Measurements from ENCODE around the gene EXO5.
A peak's percentile ranks its signal among the peaks of the same experiment; 100 is the strongest.
"Not testable (repeated sequence)": the region's sequence is repeated elsewhere in the genome, so short reads cannot be mapped to it uniquely, and the experiment has no call there.

EXO5 gene

DNA sequence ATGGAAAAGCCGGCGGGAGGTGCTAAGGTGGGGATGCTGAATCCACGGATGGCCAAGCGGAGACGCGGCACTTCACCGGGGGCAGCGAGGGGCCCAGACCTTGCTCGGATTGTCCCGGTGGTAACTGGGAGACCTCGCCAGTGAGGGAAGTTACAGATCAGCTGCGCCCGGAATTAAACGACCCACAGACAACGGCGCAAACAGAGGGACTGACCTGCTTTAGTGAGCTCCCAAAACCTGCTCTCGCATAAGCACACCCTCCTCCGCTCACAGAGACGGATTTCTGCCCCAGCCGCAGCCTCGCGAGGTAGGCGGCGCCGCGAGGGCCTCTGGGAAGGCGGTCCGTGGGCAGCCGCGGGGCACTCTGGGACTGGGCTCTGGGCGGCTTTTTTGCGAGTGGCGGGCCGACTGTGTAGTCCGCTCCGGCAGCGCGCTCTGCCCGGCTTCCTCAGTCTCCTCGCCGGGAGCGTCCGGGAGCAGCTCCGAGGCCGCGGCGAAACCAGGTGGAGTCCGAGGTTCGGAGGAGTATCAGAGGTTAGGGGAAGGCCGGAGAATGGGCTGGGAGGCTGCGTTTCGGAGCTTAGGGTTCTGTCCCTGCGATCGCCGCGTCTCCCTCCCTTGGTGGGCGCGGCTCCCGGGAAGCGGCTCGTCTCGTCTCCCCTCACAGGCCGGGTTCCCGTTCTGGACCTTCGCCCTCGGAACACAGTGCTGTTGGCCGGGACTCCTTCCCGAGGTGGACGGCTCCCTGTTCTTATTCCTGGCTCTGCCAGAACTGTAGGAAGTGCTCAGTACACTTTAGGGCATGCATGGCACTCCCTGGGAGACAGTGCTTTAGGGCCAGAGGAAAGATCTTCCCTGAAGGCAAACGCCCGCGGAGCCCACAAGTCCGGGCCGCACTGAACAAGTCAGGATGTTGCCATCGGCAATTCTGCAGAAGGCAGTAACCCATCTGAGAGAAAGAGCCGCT, at the start of gene EXO5:
Gene EXO5, plus strand, starts transcription at position 393 of the 967 bp plus-strand sequence. CDS start 5,778 bp downstream, outside the sequence.
- Histone ChIP-seq H3K4me1 (ENCODE audit: control insufficient read depth, insufficient read depth, low read length) (peaks cover 8% of the 10 kb centered on the region), H3K27me3 (replicated peaks; ENCODE audit: control insufficient read depth, insufficient read depth, low read length) (no peaks in the 10 kb centered on the region), H3K36me3 (ENCODE audit: control insufficient read depth, insufficient read depth, low read length, severe bottlenecking) (no peaks in the 10 kb centered on the region), H3K9ac (ENCODE audit: low read length) (peak within 1 kb of the TSS; percentile 97), H3K4me3 (ENCODE audit: low read length) (peak within 1 kb of the TSS; percentile 97), H3K9me3 (ENCODE audit: control insufficient read depth, low read length) (peaks cover 7% of the 10 kb centered on the region)
- peak; percentile 93 for DNase-seq (ENCODE audit: low read depth)

- H3K9me3 ChIP-seq (ENCODE audit: control insufficient read depth, low read length): peaks cover 99% of the 10 kb centered on the region
- no peaks in the 10 kb centered on the region for H3K4me1 ChIP-seq (ENCODE audit: control insufficient read depth, insufficient read depth, low read length)
- H3K36me3 ChIP-seq (ENCODE audit: control insufficient read depth, insufficient read depth, low read length, severe bottlenecking): peaks cover 52% of the 10 kb centered on the region
- peak overlapping the region; percentile 64 for H3K4me3 ChIP-seq (ENCODE audit: low read length)
- DNase-seq (ENCODE audit: low read depth): no peak
- H3K9ac ChIP-seq (ENCODE audit: low read length): no peak overlapping the region
- H3K27me3 ChIP-seq (replicated peaks; ENCODE audit: control insufficient read depth, insufficient read depth, low read length): no peaks in the 10 kb centered on the region
These were observed 45.5 kb upstream of the EXO5 start for GRCh38 chr1:40462956-40463590.

- Histone ChIP-seq H3K4me1 (ENCODE audit: control insufficient read depth, insufficient read depth, low read length) (no peaks in the 10 kb centered on the region), H3K9ac (ENCODE audit: low read length) (no peak overlapping the region), H3K9me3 (ENCODE audit: control insufficient read depth, low read length) (peaks cover 86% of the 10 kb centered on the region), H3K27me3 (replicated peaks; ENCODE audit: control insufficient read depth, insufficient read depth, low read length) (no peaks in the 10 kb centered on the region), H3K36me3 (ENCODE audit: control insufficient read depth, insufficient read depth, low read length, severe bottlenecking) (peaks cover 6% of the 10 kb centered on the region), H3K4me3 (ENCODE audit: low read length) (peak overlapping the region; percentile 22)
- no peak for DNase-seq (ENCODE audit: low read depth)
These were observed 39.2 kb upstream of the EXO5 start for GRCh38 chr1:40469327-40469726.

- Histone ChIP-seq H3K36me3 (ENCODE audit: control insufficient read depth, insufficient read depth, low read length, severe bottlenecking) (no peaks in the 10 kb centered on the region), H3K9ac (ENCODE audit: low read length) (no peak overlapping the region), H3K9me3 (ENCODE audit: control insufficient read depth, low read length) (peaks cover 47% of the 10 kb centered on the region), H3K4me1 (ENCODE audit: control insufficient read depth, insufficient read depth, low read length) (peaks cover 9% of the 10 kb centered on the region), H3K27me3 (replicated peaks; ENCODE audit: control insufficient read depth, insufficient read depth, low read length) (no peaks in the 10 kb centered on the region), H3K4me3 (ENCODE audit: low read length) (peak overlapping the region; percentile 35)
- no peak for DNase-seq (ENCODE audit: low read depth)
These were observed 33.3 kb upstream of the EXO5 start for GRCh38 chr1:40475268-40475667.

GRCh38 chr1:40476924-40477677, 31.5 kb upstream of the EXO5 start, which contains the start of gene ZFP69:
ZFP69 (plus strand) TSS chr1:40477290; CDS start chr1:40479362, 2,072 bp downstream.
- peak; percentile 87 for DNase-seq (ENCODE audit: low read depth)
- Histone ChIP-seq H3K36me3 (ENCODE audit: control insufficient read depth, insufficient read depth, low read length, severe bottlenecking) (peaks cover 3% of the 10 kb centered on the region), H3K4me3 (ENCODE audit: low read length) (peak within 1 kb of the TSS; percentile 93), H3K27me3 (replicated peaks; ENCODE audit: control insufficient read depth, insufficient read depth, low read length) (no peaks in the 10 kb centered on the region), H3K4me1 (ENCODE audit: control insufficient read depth, insufficient read depth, low read length) (peaks cover 9% of the 10 kb centered on the region), H3K9me3 (ENCODE audit: control insufficient read depth, low read length) (peaks cover 40% of the 10 kb centered on the region), H3K9ac (ENCODE audit: low read length) (peak within 1 kb of the TSS; percentile 89)

GRCh38 chr1:40477678-40478053, 30.9 kb upstream of the EXO5 start:
- DNase-seq (ENCODE audit: low read depth): peak; percentile 47
- H3K9ac ChIP-seq (ENCODE audit: low read length): peak overlapping the region; percentile 89
- peaks cover 40% of the 10 kb centered on the region for H3K9me3 ChIP-seq (ENCODE audit: control insufficient read depth, low read length)
- peak overlapping the region; percentile 93 for H3K4me3 ChIP-seq (ENCODE audit: low read length)
- no peaks in the 10 kb centered on the region for H3K27me3 ChIP-seq (replicated peaks; ENCODE audit: control insufficient read depth, insufficient read depth, low read length)
- H3K4me1 ChIP-seq (ENCODE audit: control insufficient read depth, insufficient read depth, low read length): peaks cover 9% of the 10 kb centered on the region
- peaks cover 8% of the 10 kb centered on the region for H3K36me3 ChIP-seq (ENCODE audit: control insufficient read depth, insufficient read depth, low read length, severe bottlenecking)

GRCh38 chr1:40478276-40478675, 30.3 kb upstream of the EXO5 start:
- DNase-seq (ENCODE audit: low read depth): no peak
- Histone ChIP-seq H3K4me3 (ENCODE audit: low read length) (peak overlapping the region; percentile 93), H3K36me3 (ENCODE audit: control insufficient read depth, insufficient read depth, low read length, severe bottlenecking) (peaks cover 12% of the 10 kb centered on the region), H3K27me3 (replicated peaks; ENCODE audit: control insufficient read depth, insufficient read depth, low read length) (no peaks in the 10 kb centered on the region), H3K9ac (ENCODE audit: low read length) (peak overlapping the region; percentile 89), H3K4me1 (ENCODE audit: control insufficient read depth, insufficient read depth, low read length) (peaks cover 9% of the 10 kb centered on the region), H3K9me3 (ENCODE audit: control insufficient read depth, low read length) (peaks cover 33% of the 10 kb centered on the region)

- no peak for DNase-seq (ENCODE audit: low read depth)
- Histone ChIP-seq H3K4me1 (ENCODE audit: control insufficient read depth, insufficient read depth, low read length) (peaks cover 9% of the 10 kb centered on the region), H3K9me3 (ENCODE audit: control insufficient read depth, low read length) (peaks cover 25% of the 10 kb centered on the region), H3K9ac (ENCODE audit: low read length) (no peak overlapping the region), H3K4me3 (ENCODE audit: low read length) (no peak overlapping the region), H3K36me3 (ENCODE audit: control insufficient read depth, insufficient read depth, low read length, severe bottlenecking) (peaks cover 12% of the 10 kb centered on the region), H3K27me3 (replicated peaks; ENCODE audit: control insufficient read depth, insufficient read depth, low read length) (no peaks in the 10 kb centered on the region)
These were observed 29.4 kb upstream of the EXO5 start for GRCh38 chr1:40479156-40479555.

DNA sequence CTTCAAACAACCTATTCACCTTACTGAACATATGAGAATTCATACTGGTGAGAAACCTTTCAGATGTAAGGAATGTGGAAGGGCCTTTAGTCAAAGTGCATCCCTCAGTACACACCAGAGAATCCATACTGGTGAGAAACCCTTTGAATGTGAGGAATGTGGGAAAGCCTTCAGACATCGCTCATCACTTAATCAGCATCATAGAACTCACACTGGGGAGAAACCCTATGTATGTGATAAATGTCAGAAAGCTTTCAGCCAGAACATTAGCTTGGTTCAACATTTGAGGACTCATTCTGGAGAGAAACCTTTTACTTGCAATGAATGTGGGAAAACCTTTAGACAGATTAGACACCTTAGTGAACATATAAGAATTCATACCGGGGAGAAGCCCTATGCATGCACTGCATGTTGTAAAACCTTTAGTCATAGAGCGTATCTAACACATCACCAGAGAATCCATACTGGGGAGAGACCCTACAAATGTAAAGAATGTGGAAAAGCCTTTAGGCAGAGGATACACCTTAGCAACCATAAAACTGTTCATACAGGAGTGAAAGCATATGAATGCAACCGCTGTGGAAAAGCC, 13.2 kb upstream of the EXO5 start:
- Histone ChIP-seq H3K9me3 (ENCODE audit: control insufficient read depth, low read length) (peaks cover 85% of the 10 kb centered on the region), H3K4me3 (ENCODE audit: low read length) (peak overlapping the region; percentile 37), H3K4me1 (ENCODE audit: control insufficient read depth, insufficient read depth, low read length) (no peaks in the 10 kb centered on the region), H3K36me3 (ENCODE audit: control insufficient read depth, insufficient read depth, low read length, severe bottlenecking) (peaks cover 77% of the 10 kb centered on the region), H3K9ac (ENCODE audit: low read length) (no peak overlapping the region), H3K27me3 (replicated peaks; ENCODE audit: control insufficient read depth, insufficient read depth, low read length) (no peaks in the 10 kb centered on the region)
- DNase-seq (ENCODE audit: low read depth): no peak

DNA sequence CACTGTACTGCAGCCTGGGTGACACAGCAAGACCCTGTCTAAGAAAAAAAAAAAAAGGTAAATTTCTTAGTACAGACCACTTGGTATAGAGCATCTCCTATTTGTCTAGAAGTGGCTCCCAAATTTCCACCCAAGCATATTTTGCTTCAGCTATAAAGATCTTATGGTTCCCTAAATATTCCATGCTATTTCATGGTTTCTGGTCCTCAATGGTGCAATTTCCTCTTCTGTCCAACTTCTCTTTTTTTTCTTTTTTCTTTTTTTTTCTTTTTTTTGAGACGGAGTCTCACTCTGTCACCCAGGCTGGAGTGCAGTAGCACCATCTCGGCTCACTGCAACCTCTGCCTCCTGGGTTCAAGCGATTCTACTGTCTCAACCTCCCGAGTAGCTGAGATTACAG, 5.9 kb upstream of the EXO5 start:
- not testable (repeated sequence) for H3K9ac ChIP-seq (ENCODE audit: low read length); H3K27me3 ChIP-seq (replicated peaks; ENCODE audit: control insufficient read depth, insufficient read depth, low read length); DNase-seq (ENCODE audit: low read depth); H3K4me3 ChIP-seq (ENCODE audit: low read length); H3K4me1 ChIP-seq (ENCODE audit: control insufficient read depth, insufficient read depth, low read length)
- H3K36me3 ChIP-seq (ENCODE audit: control insufficient read depth, insufficient read depth, low read length, severe bottlenecking): peaks cover 19% of the 10 kb centered on the region
- H3K9me3 ChIP-seq (ENCODE audit: control insufficient read depth, low read length): peaks cover 42% of the 10 kb centered on the region
